HuH-7.5 (cell line): ENCODE measurements around the gene IFNA6.
A peak's percentile ranks its signal among the peaks of the same experiment; 100 is the strongest.
"Not testable (repeated sequence)": the region's sequence is repeated elsewhere in the genome, so short reads cannot be mapped to it uniquely, and the experiment has no call there.

ENCODE experiments used
- DNase-seq: peaks from one replicate; pipeline ENCODE4 v3.0.0; 2011; ENCODE audit warnings: low spot score

Gene IFNA6

DNA sequence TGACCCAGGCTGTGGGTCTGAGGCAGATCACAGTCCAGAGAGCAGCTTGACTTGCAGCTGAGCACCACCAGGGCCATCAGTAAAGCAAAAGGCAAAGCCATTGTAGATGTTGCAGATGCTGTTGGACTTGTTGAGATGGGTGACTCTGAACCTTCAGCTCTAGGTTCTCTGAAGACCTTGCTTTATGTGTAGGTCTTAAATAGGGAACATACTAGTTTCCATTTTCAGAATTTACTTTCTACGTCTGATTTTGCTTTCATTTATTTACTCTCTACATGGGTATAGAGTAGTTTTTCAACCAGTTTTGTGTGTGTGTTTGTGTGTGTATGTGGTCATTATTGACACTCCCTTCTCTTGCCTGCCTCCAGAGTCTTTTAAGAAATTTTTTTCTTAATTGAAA is at the start of gene IFNA6:
IFNA6 (minus strand) TSS at position 101 of the 400 bp plus-strand sequence; CDS start at position 101, 0 bp downstream.
- no peak for DNase-seq

DNA sequence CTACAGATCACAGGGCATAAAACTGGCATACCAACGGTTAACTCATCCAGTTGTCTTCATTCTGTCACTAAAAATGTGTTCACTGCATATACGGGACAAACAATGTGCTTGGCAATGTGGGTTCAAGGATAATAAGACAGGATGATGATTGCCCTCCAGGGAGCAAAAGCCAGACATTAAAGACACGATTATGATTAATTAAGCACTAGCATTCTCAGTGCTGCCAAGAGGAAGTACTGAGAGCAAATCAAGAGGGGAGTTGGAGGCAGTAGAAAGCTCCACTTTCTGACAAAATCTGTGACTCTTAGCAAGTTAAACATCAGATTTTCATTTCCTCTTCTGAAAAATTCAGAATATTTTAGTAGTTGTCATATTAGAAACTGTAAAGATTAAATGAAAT is 49.3 kb upstream of the IFNA6 start:
- DNase-seq: no peak

DNA sequence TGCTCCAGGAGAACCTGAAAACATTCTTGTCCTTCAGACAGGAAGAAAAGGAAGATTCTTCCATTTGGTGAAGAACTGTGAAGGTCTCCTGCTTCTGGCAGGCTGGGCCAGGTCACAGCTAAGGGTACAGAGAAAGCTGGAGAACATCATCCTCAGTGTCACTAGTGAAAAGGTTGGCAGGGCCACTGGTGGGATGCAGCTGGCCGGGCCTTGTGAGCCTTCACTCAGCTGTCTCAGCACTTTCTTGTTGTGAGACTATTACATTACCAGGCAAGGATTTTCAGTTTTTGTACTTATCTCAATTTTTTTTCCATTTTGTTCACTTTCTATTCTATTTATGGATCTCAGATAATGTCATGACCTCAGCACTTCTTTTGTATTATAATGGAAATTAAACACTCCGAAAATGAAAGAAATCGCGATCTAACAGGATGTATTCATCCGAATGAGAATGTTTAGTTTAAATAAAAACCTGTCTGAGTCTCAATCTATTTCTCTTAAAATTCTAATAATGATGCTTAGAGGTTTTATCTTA is 48.3 kb upstream of the IFNA6 start:
- no peak for DNase-seq

DNA sequence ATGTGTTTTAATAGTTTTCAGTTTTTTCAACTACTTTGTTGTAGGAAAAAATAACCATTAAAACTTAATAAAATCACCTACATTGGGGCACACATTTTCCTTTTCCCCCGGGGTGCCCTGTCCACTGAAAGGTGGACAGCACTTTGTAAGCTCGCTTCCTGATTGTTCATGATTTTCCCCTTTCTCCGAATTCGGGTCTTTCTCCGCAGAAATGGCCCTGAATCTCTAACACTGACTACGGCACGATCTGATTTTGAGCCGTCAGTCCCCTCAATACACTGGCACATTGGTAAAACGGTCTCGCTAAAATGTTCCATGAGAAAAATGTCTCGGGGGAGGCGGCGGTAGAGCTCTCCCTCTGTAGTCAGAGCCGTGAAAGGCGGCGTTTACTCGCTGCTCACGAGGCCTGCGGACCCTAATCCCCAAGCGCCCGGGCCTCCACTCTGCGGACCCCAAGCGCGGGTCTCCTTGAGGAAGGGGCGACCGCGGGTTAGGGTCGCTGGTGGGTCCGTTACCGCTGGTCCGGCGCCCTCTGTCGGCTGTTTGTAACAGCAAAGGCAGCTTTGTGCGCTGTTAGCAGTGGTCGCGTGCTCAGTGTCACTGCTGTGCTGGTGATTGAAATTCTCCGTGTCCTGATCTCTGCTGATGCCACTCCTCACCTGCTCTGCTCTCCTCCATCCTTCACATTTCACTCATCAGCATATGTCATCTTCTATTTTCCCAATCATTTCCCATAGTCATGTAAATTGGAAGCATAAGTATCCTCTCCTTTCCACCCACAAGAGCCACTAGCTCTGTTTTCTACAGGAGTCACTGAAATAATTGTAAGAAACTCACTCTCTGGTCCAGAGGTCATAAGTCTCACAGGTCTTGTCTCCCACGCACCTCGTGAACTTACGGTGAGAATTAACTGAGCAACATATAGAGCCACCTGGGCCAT is 45.4 kb upstream of the IFNA6 start:
- no peak for DNase-seq

DNA sequence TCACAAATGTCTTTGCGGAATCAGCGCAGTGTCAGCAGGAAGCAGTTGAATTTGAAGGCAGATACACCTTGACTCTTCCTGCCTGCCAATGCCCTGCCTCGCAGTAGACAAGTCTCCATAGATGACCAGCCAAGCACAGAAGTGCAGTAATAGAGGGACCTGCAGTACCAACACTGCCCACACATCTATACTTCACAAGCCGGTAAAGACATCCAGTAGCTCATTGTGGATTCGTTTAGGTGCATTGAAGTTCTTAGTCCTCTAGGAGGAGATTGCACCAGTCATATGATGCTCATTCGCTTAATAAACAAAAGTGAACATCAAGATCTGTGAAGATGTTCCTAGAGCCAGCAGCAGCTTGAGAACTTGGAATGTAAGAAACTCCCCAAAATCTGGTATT is 41.6 kb upstream of the IFNA6 start:
- no peak for DNase-seq

DNA sequence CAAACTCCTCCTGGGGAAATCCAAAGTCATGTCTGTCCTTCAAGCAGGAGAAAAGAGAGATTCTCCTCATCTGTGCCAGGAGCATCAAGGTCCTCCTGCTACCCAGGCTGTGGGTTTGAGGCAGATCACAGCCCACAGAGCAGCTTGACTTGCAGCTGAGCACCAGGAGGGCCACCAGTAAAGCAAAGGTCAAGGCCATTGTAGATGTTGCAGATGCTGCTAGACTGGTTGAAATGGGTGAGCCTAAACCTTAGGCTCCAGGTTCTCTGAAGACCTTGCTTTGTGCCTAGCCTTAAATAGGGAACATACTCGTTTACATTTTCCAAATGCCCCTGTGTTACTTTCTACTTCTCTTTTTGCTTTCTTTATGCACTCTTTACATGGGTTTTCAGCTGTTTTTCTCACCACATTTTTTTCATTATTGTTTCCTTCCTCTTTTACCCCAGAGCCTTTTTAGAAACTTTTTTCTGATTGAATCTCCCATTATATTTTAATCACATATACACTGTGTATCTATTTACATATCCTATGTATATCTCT is 34.5 kb upstream of the IFNA6 start, which contains the start of gene IFNA2:
IFNA2 (minus strand) TSS at position 268 of the 540 bp plus-strand sequence; CDS start at position 199, 69 bp downstream.
- no peak for DNase-seq

DNA sequence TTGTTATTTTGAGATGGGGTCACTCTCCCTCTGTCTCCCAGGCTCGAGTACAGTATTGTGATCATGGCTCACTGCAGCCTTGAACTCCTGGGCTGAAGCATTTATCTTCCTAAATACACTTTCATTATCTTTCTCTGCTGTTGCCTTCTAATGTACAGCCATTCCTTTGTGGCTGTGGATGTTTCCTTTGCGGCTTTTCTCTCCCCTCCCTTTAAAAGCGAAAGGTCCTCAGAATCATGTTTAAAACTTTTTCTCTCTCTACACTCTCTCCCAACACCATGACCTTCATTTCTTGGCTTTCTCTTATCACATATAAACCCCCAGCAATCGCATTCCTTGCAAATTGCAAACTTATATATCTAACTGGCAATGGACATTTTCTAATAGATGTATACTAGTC is 32.9 kb upstream of the IFNA6 start:
- DNase-seq: no peak

DNA sequence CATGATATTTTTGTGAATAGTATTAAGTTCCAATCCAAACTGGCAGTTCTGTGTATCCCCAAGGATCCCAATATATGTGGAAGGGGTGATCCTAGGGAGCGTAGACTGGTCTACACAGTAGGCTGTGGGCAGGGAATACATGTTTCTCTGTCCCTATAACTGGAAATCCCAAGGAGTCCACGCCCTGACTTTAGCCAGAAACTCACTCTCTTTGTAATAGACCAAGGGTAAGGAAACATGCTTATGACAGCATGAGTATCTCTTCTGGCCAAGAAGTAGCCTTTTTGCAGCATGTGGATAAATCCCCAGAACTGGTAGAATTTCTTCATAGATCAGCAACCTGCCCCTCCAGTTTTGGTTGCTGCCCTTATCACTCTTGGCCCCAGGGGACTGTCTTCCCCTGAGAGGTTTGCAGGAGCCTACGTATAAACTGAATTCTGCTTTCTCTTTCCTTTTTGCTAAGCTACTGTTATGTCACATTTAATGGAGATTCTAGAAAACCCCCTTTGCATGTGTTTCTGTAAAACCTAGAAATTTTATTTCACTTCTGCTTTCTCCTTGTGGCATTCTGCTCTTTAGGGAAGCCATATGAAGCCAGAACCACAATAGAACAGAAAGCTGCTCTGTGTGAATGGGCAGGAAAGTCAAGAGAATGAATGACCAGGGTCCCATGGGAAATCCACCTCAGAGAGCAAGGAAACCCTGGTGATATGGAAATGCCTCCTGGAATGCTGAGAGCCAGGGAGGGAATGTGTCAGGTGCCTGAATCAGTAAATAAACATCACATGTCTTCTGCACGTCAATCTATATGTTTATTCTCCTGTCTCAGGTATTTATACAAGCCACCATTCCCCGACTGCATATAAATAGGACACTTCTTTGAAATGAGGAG is 31.0 kb upstream of the IFNA6 start:
- no peak for DNase-seq

DNA sequence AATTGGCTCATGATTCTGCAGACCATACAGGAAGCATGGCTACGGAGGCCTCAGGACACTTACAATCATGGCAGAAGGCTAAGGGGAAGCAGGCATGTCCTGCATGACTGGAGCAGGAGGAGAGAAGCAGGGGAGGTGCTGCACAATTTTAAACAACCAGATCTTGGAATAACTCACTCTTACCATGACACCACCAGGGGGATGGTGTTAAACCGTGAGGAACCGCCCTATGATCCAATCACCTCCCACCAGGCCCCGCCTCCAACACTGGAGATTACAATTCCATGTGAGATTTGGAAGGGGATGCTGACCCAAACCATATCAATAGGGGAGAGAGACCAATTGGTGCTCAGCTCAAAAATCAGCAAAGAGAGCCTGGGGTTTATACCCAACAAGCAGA is 20.8 kb upstream of the IFNA6 start:
- DNase-seq: not testable (repeated sequence)

DNA sequence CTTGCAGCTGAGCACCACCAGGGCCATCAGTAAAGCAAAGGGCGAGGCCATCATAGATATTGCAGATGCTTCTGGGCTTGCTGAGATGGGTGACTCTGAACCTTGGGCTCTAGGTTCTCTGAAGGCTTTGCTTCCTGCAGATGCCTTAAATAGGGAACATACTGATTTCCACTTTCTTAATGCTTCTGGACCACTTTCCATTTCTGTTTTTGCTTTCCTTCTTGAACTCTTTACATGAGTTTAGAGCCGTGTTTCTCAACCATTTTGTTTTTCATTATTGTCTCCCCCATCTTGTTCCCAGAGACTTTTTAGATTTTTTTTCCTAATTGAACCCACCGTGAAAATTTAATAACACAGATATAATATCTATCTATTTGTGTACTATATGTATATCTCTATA is 17.3 kb upstream of the IFNA6 start, which contains the start of gene IFNA13:
IFNA13 (minus strand) TSS at position 101 of the 400 bp plus-strand sequence; CDS start at position 54, 47 bp downstream.
- DNase-seq: no peak

DNA sequence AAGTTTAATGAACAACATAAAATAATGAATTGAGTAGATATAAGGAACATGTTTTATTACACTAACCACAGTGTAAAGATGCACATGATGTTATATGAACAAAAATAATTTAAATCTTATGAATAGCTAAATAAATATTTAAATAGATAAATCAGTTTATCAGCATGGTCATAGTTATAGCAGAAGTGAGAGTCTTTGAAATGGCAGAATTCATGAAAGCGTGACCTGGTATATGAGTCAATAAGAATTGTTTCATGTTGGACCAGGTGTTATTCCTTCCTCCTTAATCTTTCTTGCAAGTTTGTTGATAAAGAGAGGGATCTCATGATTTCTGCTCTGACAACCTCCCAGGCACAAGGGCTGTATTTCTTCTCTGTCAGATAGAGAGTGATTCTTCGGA is 16.5 kb upstream of the IFNA6 start:
- DNase-seq: not testable (repeated sequence)

DNA sequence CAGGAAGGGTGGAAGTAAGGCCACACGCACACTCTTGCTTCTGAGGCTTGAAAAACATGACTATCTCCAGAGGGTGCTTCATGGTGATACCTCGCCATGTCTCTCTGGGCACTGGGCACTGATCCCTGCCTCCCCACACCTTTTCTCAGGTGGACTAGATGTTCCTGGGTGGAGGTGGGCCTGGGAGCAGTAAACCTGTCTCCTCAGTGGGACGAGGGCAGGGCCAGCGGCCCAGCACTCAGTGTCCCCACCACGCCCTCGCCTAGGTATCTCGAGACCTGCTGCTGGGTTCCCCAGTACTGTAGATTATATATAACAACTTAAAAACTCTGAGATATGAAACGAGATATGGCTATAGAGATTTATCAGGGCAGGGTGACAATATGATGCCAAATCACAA is 11.6 kb upstream of the IFNA6 start:
- no peak for DNase-seq

DNA sequence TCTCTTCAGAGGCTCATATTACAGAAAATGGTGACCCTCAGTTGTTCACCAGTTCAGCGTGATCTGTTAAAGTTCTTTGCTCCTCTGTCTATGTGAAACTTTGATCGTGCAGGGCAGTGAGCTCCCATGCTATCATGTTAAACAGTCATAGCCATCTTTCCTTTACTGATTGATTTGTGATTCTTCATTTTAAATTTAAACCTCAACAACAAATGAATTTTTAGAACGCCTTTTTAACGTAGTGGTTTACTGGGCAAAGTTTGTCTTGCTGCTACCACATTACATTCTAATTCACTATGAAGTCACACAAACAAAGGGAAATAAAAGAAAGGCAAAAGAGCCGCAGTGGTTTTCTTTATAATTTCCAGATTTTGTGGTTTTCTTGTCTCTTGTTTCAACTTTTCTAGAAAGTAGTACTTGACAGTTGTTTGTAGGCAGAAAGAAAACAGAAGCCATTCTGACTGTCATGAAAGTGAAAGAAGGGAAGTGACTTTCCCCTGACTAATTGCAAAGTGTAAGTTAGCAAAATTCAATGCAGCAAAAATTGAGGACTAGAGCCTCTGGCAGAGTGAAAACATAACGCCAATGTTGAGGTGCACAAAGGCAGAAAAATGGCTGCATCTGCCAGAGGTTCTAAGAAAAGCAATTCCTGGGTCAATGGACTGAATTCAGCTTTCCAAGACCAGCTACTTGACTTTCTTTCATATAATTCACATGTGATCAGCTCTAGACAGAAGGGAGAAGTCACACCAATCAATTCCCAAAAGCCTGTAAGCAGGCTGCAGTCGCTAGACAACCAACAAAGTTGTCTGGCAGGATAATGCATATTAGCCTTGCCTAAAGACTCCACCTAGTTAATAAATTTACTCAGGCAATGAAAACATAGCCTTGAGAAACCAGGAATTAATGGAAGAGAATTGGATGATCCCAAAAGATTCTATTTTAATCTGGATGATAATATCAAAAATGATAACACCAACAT is 7.1 kb upstream of the IFNA6 start:
- DNase-seq: no peak

DNA sequence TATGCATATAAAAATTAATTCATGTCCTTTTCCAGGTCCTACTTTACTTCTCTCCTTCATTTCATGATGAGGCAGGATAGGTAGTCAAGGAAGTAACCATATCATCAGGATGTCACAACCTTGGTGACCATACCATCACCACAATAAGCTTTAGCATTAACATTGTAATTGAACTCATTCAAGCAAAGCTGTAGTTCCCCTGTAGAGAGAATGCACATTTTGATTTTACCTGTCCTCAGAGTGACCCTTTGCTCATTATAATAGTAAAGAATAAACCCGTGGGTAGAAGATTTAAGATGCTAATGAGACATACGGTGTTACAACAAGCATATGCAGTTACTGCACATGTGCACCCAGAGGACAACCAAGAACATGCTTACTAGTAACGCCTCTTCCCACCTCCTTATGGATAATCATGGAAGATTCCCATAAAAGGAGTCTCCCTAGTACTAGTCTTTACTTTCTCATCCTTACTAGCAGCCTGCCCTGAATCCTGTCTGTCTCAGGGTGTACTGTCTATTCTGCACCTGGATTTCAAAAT is 2.2 kb downstream of the IFNA6 start:
- no peak for DNase-seq

DNA sequence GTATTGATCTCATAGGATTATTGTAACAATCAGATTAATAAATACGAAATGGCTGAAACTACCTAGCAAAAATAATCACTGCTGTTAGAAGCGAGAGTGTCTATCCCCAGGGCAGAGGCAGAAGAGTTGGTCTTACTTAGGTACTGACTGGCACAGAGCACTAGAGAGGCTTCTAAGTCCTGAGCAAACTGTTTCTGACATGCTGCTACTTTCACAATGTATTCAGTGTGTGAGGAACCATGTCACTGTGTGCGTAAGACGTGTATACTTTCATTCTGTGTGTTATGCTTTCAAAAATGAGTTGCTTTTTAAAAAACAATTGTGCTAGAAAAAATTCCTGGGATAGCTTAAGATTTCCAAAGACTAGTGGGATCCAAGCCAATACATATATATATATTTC is 10.0 kb downstream of the IFNA6 start:
- no peak for DNase-seq

DNA sequence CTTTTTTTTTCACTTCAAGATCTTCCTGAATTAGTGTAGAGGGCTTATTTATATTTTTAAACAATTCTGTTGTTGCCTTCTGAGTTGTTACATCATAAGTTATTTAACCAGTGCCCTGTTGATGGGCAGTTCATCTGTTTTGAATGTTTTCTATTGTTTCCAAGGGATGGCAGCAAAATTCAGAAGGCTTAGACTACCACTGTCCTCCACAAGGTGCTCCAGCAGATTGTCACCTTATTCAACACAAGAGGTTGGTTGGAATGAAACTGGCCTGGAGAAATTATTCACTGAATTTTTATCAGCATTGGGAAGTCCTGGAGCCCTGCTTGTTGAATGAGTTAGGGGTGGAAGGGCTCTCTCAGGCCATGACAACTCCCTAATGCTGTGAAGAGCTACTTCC is 14.2 kb downstream of the IFNA6 start:
- DNase-seq: no peak

DNA sequence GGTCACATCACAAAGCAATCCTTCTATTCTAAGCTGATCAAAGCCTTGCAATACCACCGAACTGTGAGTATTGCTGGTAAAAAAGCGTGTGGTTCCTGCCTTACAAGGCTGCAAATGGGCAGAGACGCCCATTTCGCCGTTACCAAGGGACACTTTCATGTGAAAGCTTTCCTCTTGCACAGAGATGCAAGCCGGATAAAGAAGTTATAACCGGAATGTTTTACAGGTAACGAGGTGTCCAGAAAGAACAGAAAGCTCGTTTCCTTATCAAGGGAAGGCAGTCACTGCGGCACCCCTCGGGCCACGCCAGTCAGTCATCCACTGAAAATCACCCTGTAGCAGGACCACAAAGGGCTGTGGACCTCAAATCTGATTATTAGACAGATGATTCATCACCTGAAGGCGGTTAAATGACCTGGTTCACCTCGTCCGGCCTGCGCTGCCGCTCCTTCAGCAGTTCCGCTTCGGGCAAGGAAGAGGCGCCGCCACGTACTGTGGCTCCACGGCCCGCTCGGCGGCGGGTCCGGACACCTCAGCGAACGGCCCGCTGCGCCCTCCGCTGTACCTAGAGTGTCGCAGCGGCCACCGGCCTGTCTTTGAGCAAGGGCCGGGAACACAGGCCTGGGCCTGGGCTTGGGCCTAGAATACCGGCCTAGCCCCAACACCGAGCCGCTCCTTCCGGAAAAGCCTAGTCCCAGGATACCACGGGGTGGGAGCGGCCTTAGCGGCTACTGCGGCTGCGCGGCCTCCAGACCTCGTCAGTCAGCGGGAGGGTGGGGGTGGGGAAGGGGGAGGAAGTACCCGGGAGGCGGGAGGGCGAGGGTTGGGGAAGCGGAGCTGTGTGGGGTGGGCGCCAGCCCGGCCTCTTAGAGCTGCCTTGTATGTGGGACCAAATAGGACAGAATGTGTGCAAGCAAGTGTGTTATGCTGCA is 15.7 kb downstream of the IFNA6 start, which contains the start of gene KLHL9:
KLHL9 (minus strand) TSS at position 704 of the 932 bp plus-strand sequence; CDS start at position 159, 545 bp downstream.
- DNase-seq: peak; percentile 70

DNA sequence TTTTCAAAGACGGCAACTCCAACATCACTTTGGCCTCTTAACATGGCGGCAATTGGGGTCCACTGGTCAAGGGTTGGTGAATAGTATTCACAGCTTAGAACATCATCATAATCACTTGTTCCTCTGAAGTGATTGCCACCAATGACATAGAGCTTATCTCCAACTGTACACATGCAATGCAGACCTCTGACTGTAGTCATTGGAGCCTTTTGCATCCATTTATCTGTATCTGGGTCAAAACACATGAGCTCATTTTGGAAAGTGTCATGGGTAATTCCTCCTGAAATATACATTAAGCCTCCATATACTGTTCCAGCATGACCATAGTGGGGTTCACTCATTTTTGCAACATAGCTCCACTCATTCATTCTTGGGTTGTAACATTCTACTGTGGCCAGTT is 17.5 kb downstream of the IFNA6 start:
- no peak for DNase-seq
